Loucy (cell line): ENCODE measurements around the gene TOP1.

Source experiments
- EZH2phosphoT487 ChIP-seq: fragments of 200-600 bp; IDR thresholded peaks from 2 replicates; pipeline ENCODE4 v1.6.1; 2018; ENCODE audit warnings: antibody characterized with exemption, mild to moderate bottlenecking, moderate library complexity, borderline replicate concordance
- TF ChIP-seq, protein P1 (sequence below): fragments of 200-600 bp; sonication (generic); conservative IDR thresholded peaks from 2 replicates; pipeline ENCODE4 v1.5.1; 2014; ENCODE audit warnings: mild to moderate bottlenecking, antibody characterized with exemption, low read length

DNA sequence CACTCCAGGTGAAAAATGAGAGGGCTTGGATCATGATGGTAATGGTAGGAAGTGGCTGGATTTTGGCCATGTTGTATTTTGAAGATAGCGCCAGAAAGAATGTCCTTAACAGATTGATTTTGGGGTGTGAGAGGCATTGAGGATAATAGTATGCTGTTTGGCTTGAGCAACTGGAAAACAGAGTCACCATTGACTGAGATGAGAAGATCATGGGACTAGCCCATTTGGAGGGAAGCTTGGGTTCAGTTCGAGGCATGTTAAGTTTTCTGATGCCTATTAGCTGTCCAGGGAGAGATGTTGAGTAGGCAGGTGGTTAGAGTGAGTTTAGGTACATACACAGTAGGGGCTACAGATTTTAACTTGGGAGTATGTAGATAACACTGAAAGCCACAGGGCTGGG, 132.1 kb downstream of the TOP1 start:
- TF ChIP-seq, protein P1, sequence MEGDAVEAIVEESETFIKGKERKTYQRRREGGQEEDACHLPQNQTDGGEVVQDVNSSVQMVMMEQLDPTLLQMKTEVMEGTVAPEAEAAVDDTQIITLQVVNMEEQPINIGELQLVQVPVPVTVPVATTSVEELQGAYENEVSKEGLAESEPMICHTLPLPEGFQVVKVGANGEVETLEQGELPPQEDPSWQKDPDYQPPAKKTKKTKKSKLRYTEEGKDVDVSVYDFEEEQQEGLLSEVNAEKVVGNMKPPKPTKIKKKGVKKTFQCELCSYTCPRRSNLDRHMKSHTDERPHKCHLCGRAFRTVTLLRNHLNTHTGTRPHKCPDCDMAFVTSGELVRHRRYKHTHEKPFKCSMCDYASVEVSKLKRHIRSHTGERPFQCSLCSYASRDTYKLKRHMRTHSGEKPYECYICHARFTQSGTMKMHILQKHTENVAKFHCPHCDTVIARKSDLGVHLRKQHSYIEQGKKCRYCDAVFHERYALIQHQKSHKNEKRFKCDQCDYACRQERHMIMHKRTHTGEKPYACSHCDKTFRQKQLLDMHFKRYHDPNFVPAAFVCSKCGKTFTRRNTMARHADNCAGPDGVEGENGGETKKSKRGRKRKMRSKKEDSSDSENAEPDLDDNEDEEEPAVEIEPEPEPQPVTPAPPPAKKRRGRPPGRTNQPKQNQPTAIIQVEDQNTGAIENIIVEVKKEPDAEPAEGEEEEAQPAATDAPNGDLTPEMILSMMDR: no peak
- TF ChIP-seq EZH2phosphoT487: no peak
